Neuronal stem cell (in vitro differentiated cells): ENCODE measurements around the gene PRPF6.

Experiments
- DNase-seq: peaks from one replicate; pipeline ENCODE4 v3.0.0-alpha.2; 2013; ENCODE audit warnings: low spot score
- H2AFZ ChIP-seq: one replicate; pipeline ENCODE4 v1.6.1; 2013; ENCODE audit warnings: mild to moderate bottlenecking, low read length, inconsistent platforms
- H2AK5ac ChIP-seq: 2 replicates; pipeline ENCODE4 v1.6.1; 2013; ENCODE audit warnings: low read depth, mild to moderate bottlenecking, inconsistent platforms, low read length, moderate library complexity, mixed read lengths
- H2BK120ac ChIP-seq: 2 replicates; pipeline ENCODE4 v1.6.1; 2013; ENCODE audit warnings: low read depth, mild to moderate bottlenecking, inconsistent platforms, low read length, moderate library complexity, mixed read lengths
- H2BK12ac ChIP-seq: one replicate; pipeline ENCODE4 v1.6.1; 2013; ENCODE audit warnings: low read length, inconsistent platforms
- H2BK15ac ChIP-seq: 2 replicates; pipeline ENCODE4 v1.6.1; 2013; ENCODE audit warnings: mild to moderate bottlenecking, low read length, inconsistent platforms, mixed read lengths
- H2BK5ac ChIP-seq: one replicate; pipeline ENCODE4 v1.6.1; 2013; ENCODE audit warnings: inconsistent platforms, mild to moderate bottlenecking, low read length, moderate library complexity
- H3K14ac ChIP-seq: one replicate; pipeline ENCODE4 v1.6.1; 2013; ENCODE audit warnings: low read length, inconsistent platforms
- H3K18ac ChIP-seq: 2 replicates; pipeline ENCODE4 v1.6.1; 2013; ENCODE audit warnings: low read length, inconsistent platforms
- H3K23ac ChIP-seq: 2 replicates; pipeline ENCODE4 v1.6.1; 2013; ENCODE audit warnings: low read depth, mild to moderate bottlenecking, mixed read lengths, low read length, inconsistent platforms; ENCODE audit not compliant: poor library complexity
- H3K27ac ChIP-seq: replicated peaks from 3 replicates; pipeline ENCODE4 v1.5.1; 2013; ENCODE audit warnings: low read length, inconsistent platforms
- H3K27me3 ChIP-seq, 3 experiments: 2 replicates each; pipeline ENCODE4 v1.6.1; 2013; ENCODE audit warnings: low read length in 3 of 3, mild to moderate bottlenecking in 2 of 3, inconsistent platforms in 1 of 3, low read depth in 1 of 3, mixed read lengths in 1 of 3, moderate library complexity in 1 of 3; ENCODE audit not compliant: control insufficient read depth in 3 of 3, insufficient read depth in 3 of 3
- H3K36me3 ChIP-seq, 2 donors: replicated peaks in 1 of 2; 2 replicates each; pipeline ENCODE4 v1.6.1; 2013; ENCODE audit warnings: low read length in 2 of 2; ENCODE audit not compliant: control insufficient read depth in 2 of 2, insufficient read depth in 2 of 2
- H3K4ac ChIP-seq: 2 replicates; pipeline ENCODE4 v1.6.1; 2013; ENCODE audit warnings: inconsistent platforms, mild to moderate bottlenecking, low read length, moderate library complexity
- H3K4me1 ChIP-seq, 2 donors: 1 replicate in 1 of 2; 2 replicates in 1 of 2; pipeline ENCODE4 v1.6.1; 2013; ENCODE audit warnings: low read length in 2 of 2, low read depth in 1 of 2; ENCODE audit not compliant: control insufficient read depth in 2 of 2, insufficient read depth in 1 of 2
- H3K4me2 ChIP-seq: one replicate; pipeline ENCODE4 v1.6.1; 2013; ENCODE audit warnings: mild to moderate bottlenecking, low read length, inconsistent platforms; ENCODE audit not compliant: insufficient read depth, poor library complexity, severe bottlenecking
- H3K4me3 ChIP-seq, 2 donors: 2 replicates each; pipeline ENCODE4 v1.5.1; 2013; ENCODE audit warnings: low read length in 2 of 2, mild to moderate bottlenecking in 2 of 2, inconsistent platforms in 1 of 2, moderate library complexity in 1 of 2
- H3K79me1 ChIP-seq: one replicate; pipeline ENCODE4 v1.6.1; 2013; ENCODE audit warnings: low read depth, mild to moderate bottlenecking, inconsistent platforms, low read length, moderate library complexity
- H3K9ac ChIP-seq: one replicate; pipeline ENCODE4 v1.6.1; 2013; ENCODE audit warnings: mild to moderate bottlenecking, low read depth, low read length, inconsistent platforms; ENCODE audit not compliant: poor library complexity
- H3K9me3 ChIP-seq, 2 donors: replicated peaks in 1 of 2; 2 replicates each; pipeline versions ENCODE3 to v1.6.1; 2013; ENCODE audit warnings: low read length in 2 of 2, mild to moderate bottlenecking in 2 of 2, inconsistent platforms in 1 of 2, low read depth in 1 of 2, mixed read lengths in 1 of 2, moderate library complexity in 1 of 2; ENCODE audit not compliant: control insufficient read depth in 2 of 2, insufficient read depth in 1 of 2
- H4K8ac ChIP-seq: one replicate; pipeline ENCODE4 v1.6.1; 2013; ENCODE audit warnings: low read depth, mild to moderate bottlenecking, inconsistent platforms, low read length, moderate library complexity
- H4K91ac ChIP-seq: one replicate; pipeline ENCODE4 v1.6.1; 2013; ENCODE audit warnings: low read length, low read depth, mild to moderate bottlenecking, inconsistent platforms; ENCODE audit not compliant: poor library complexity
- WGBS, 2 donors: extraction: QIAGEN DNeasy Blood & Tissue Kit; methylation state at CpG; one replicate each; pipeline ENCODE4 v1.1.7; 2013; ENCODE audit warnings: missing lambda C conversion rate in 2 of 2, mixed read lengths in 1 of 2; ENCODE audit not compliant: insufficient read length in 2 of 2, insufficient replicate concordance in 1 of 2; ENCODE audit errors: extremely low coverage in 2 of 2; 5-methylcytosine and 5-hydroxymethylcytosine counted together

PRPF6 gene

GRCh38 chr20:63955281-63955826 is 25.6 kb upstream of the PRPF6 start:
- Histone ChIP-seq H3K14ac (peak overlapping the region; percentile 97), H4K8ac (no peak overlapping the region), H2BK15ac (peak overlapping the region; percentile 84), H3K4me2 (peak overlapping the region; percentile 83), H3K23ac (peak overlapping the region; percentile 97), H3K4me1 (peaks cover 24 to 27% of the 10 kb centered on the region in 2 donors), H3K27ac (no peak overlapping the region), H2AFZ (peak overlapping the region; percentile 95), H3K79me1 (peaks cover 31% of the 10 kb centered on the region), H3K9me3 (no peaks in the 10 kb centered on the region), H2BK12ac (peak overlapping the region; percentile 58), H3K36me3 (peaks cover 13 to 37% of the 10 kb centered on the region in 2 donors), H3K9ac (peak overlapping the region; percentile 100), H3K27me3 (no peaks in the 10 kb centered on the region), H3K4me3 (peak overlapping the region; percentile 85 to 96), H3K4ac (peak overlapping the region; percentile 89), H2AK5ac (peak overlapping the region; percentile 99), H3K18ac (peak overlapping the region; percentile 99), H4K91ac (no peak overlapping the region), H2BK5ac (peak overlapping the region; percentile 97), H2BK120ac (no peak overlapping the region)
- WGBS, 2 donors, result no CpG with 5 or more reads among the region's 31 CpGs
- DNase-seq, result no peak

GRCh38 chr20:63955827-63956663 is 24.9 kb upstream of the PRPF6 start, which contains the start of gene UCKL1:
TSS of gene UCKL1 (minus strand) at chr20:63956416. CDS start at chr20:63956372, 44 bp downstream.
- DNase-seq, result peak; percentile 87
- no CpG with 5 or more reads among the region's 105 CpGs for WGBS, 2 donors
- peak within 1 kb of the TSS; percentile 83 for H3K4me2 ChIP-seq

GRCh38 chr20:63956664-63957003 is 24.3 kb upstream of the PRPF6 start:
- no peak overlapping the region for H3K27ac ChIP-seq
- peak overlapping the region in 1 of 2 donors; percentile 77 for H3K4me3 ChIP-seq
- H3K14ac ChIP-seq, result no peak overlapping the region
- peak overlapping the region; percentile 58 for H2AFZ ChIP-seq
- no peak for DNase-seq
- H3K9ac ChIP-seq, result no peak overlapping the region
- no peak overlapping the region for H4K91ac ChIP-seq
- no peak overlapping the region for H2BK12ac ChIP-seq
- H2BK5ac ChIP-seq, result peak overlapping the region; percentile 82
- no peak overlapping the region for H4K8ac ChIP-seq
- no peaks in the 10 kb centered on the region for H3K9me3 ChIP-seq
- H3K18ac ChIP-seq, result no peak overlapping the region
- H3K4me1 ChIP-seq, result peaks cover 24 to 27% of the 10 kb centered on the region in 2 donors
- H3K23ac ChIP-seq, result no peak overlapping the region
- no peak overlapping the region for H2AK5ac ChIP-seq
- H3K36me3 ChIP-seq, result peaks cover 19 to 45% of the 10 kb centered on the region in 2 donors
- no peak overlapping the region for H3K4ac ChIP-seq
- H2BK120ac ChIP-seq, result no peak overlapping the region
- no peak overlapping the region for H2BK15ac ChIP-seq
- peaks cover 31% of the 10 kb centered on the region for H3K79me1 ChIP-seq
- no CpG with 5 or more reads among the region's 15 CpGs for WGBS, 2 donors
- H3K4me2 ChIP-seq, result peak overlapping the region; percentile 78
- no peaks in the 10 kb centered on the region for H3K27me3 ChIP-seq

More at GRCh38 chr20:63955827-63956663, 24.9 kb upstream of the PRPF6 start, which contains the start of gene UCKL1:
- no peak within 1 kb of the TSS for H4K91ac ChIP-seq
- H2AFZ ChIP-seq, result peak within 1 kb of the TSS; percentile 95
- H2BK120ac ChIP-seq, result no peak within 1 kb of the TSS
- H3K23ac ChIP-seq, result peak within 1 kb of the TSS; percentile 97
- H3K18ac ChIP-seq, result peak within 1 kb of the TSS; percentile 99
- no peaks in the 10 kb centered on the region for H3K9me3 ChIP-seq
- peak within 1 kb of the TSS; percentile 89 for H3K4ac ChIP-seq
- peak within 1 kb of the TSS; percentile 85 to 96 for H3K4me3 ChIP-seq
- H3K9ac ChIP-seq, result peak within 1 kb of the TSS; percentile 100
- peak within 1 kb of the TSS; percentile 48 for H4K8ac ChIP-seq
- peak within 1 kb of the TSS; percentile 84 for H2BK15ac ChIP-seq
- H2AK5ac ChIP-seq, result peak within 1 kb of the TSS; percentile 99
- peaks cover 24 to 27% of the 10 kb centered on the region in 2 donors for H3K4me1 ChIP-seq
- H2BK12ac ChIP-seq, result peak within 1 kb of the TSS; percentile 58
- no peaks in the 10 kb centered on the region for H3K27me3 ChIP-seq
- peak within 1 kb of the TSS; percentile 97 for H2BK5ac ChIP-seq
- H3K14ac ChIP-seq, result peak within 1 kb of the TSS; percentile 97
- H3K36me3 ChIP-seq, result peaks cover 13 to 39% of the 10 kb centered on the region in 2 donors
- H3K27ac ChIP-seq, result peak within 1 kb of the TSS; percentile 15
- peaks cover 31% of the 10 kb centered on the region for H3K79me1 ChIP-seq
